ENCODE data around the gene GOLGB1.
"Not testable (repeated sequence)": the region's sequence is repeated elsewhere in the genome, so short reads cannot be mapped to it uniquely, and the experiment has no call there.

GOLGB1 gene

GRCh38 chr3:121690777-121691405, 58.6 kb downstream of the GOLGB1 start:
- Histone ChIP-seq H3K27me3 (ENCODE audit: insufficient read depth, low read length) (no peaks in the 10 kb centered on the region), H3K36me3 (ENCODE audit: insufficient read depth, low read length) (peaks cover 46% of the 10 kb centered on the region), H3K79me2 (ENCODE audit: control insufficient read depth, insufficient read depth, low read length, unreplicated experiment) (no peaks in the 10 kb centered on the region), H3K4me3 (ENCODE audit: low read depth, low read length) (no peak overlapping the region), H3K27ac (ENCODE audit: low read depth, low read length) (no peak overlapping the region), H2AFZ (ENCODE audit: low read length, unreplicated experiment) (no peak overlapping the region), H3K4me1 (ENCODE audit: control insufficient read depth, insufficient read depth, low read length, unreplicated experiment) (no peaks in the 10 kb centered on the region)

DNA sequence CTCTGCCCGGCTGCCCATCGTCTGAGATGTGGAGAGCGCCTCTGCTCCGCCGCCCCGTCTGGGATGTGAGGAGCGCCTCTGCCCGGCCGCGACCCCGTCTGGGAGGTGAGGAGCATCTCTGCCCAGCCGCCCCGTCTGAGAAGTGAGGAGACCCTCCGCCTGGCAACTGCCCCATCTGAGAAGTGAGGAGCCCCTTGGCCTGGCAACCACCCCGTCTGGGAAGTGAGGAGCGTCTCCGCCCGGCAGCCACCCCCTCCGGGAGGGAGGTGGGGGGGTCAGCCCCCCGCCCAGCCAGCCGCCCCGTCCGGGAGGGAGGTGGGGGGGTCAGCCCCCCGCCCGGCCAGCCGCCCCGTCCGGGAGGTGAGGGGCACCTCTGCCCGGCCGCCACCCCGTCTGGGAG, 60.8 kb downstream of the GOLGB1 start:
- not testable (repeated sequence) for H3K4me3 ChIP-seq (ENCODE audit: low read depth, low read length); H3K79me2 ChIP-seq (ENCODE audit: control insufficient read depth, insufficient read depth, low read length, unreplicated experiment); H3K27ac ChIP-seq (ENCODE audit: low read depth, low read length); H2AFZ ChIP-seq (ENCODE audit: low read length, unreplicated experiment); H3K27me3 ChIP-seq (ENCODE audit: insufficient read depth, low read length); H3K4me1 ChIP-seq (ENCODE audit: control insufficient read depth, insufficient read depth, low read length, unreplicated experiment)
- peaks cover 58% of the 10 kb centered on the region for H3K36me3 ChIP-seq (ENCODE audit: insufficient read depth, low read length)

GRCh38 chr3:121681792-121682191, 67.7 kb downstream of the GOLGB1 start:
- H3K27ac ChIP-seq (ENCODE audit: low read depth, low read length) = no peak overlapping the region
- H3K36me3 ChIP-seq (ENCODE audit: insufficient read depth, low read length) = peaks cover 60% of the 10 kb centered on the region
- peaks cover 3% of the 10 kb centered on the region for H3K79me2 ChIP-seq (ENCODE audit: control insufficient read depth, insufficient read depth, low read length, unreplicated experiment)
- no peak overlapping the region for H2AFZ ChIP-seq (ENCODE audit: low read length, unreplicated experiment)
- no peaks in the 10 kb centered on the region for H3K27me3 ChIP-seq (ENCODE audit: insufficient read depth, low read length)
- H3K4me3 ChIP-seq (ENCODE audit: low read depth, low read length) = no peak overlapping the region
- H3K4me1 ChIP-seq (ENCODE audit: control insufficient read depth, insufficient read depth, low read length, unreplicated experiment) = no peaks in the 10 kb centered on the region

DNA sequence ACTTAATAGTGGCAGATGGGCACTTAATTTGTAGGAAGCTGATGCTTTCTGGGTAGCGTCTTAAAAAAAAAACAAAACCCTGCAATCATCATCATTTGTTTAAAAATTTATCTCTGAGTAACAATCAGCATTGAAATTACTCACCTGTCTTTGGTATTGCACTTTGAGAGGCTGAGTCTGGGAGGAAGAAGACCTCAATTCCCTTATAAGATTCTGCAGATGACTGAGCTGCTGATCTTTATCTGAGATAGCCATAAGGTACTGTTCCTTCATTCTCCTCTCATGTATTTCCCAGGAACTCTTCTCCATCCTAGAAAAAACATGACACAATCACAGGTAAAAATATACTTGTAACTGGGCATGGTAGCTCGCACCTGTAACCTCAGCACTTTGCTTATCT, 72.4 kb downstream of the GOLGB1 start:
- Histone ChIP-seq H3K36me3 (ENCODE audit: insufficient read depth, low read length) (peaks cover 43% of the 10 kb centered on the region), H3K79me2 (ENCODE audit: control insufficient read depth, insufficient read depth, low read length, unreplicated experiment) (no peaks in the 10 kb centered on the region), H3K27me3 (ENCODE audit: insufficient read depth, low read length) (no peaks in the 10 kb centered on the region)

GRCh38 chr3:121670676-121671075, 78.9 kb downstream of the GOLGB1 start:
- Histone ChIP-seq H3K27me3 (ENCODE audit: insufficient read depth, low read length) (no peaks in the 10 kb centered on the region), H3K79me2 (ENCODE audit: control insufficient read depth, insufficient read depth, low read length, unreplicated experiment) (no peaks in the 10 kb centered on the region), H3K4me3 (ENCODE audit: low read depth, low read length) (no peak overlapping the region), H3K27ac (ENCODE audit: low read depth, low read length) (no peak overlapping the region), H2AFZ (ENCODE audit: low read length, unreplicated experiment) (no peak overlapping the region), H3K36me3 (ENCODE audit: insufficient read depth, low read length) (peaks cover 56% of the 10 kb centered on the region), H3K4me1 (ENCODE audit: control insufficient read depth, insufficient read depth, low read length, unreplicated experiment) (no peaks in the 10 kb centered on the region)

More for the DNA sequence above, 72.4 kb downstream of the GOLGB1 start:
- Histone ChIP-seq H3K4me3 (ENCODE audit: low read depth, low read length) (no peak overlapping the region), H3K27ac (ENCODE audit: low read depth, low read length) (no peak overlapping the region), H2AFZ (ENCODE audit: low read length, unreplicated experiment) (no peak overlapping the region), H3K4me1 (ENCODE audit: control insufficient read depth, insufficient read depth, low read length, unreplicated experiment) (no peaks in the 10 kb centered on the region)

DNA sequence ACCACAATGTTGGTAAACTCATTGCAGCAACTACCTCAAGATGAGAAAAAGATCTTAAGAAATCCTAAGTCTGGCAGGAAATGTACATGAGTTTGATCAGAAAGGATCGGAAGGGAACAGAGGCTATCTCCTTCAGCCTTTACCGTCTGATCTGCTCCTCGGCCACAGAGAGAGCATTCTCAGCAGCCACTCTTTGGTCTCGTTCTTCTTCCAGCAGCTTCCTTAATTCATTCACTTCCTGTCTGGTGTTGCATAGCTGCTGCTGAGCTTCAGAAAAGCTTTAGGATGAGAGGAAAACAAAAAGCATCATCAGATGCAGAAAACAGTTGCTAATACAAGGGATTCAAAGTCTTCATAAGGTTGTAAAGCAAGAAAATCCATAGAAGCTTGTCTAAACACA, 82.2 kb downstream of the GOLGB1 start:
- Histone ChIP-seq H3K79me2 (ENCODE audit: control insufficient read depth, insufficient read depth, low read length, unreplicated experiment) (no peaks in the 10 kb centered on the region), H3K27ac (ENCODE audit: low read depth, low read length) (no peak overlapping the region), H3K36me3 (ENCODE audit: insufficient read depth, low read length) (peaks cover 62% of the 10 kb centered on the region), H3K27me3 (ENCODE audit: insufficient read depth, low read length) (no peaks in the 10 kb centered on the region), H2AFZ (ENCODE audit: low read length, unreplicated experiment) (no peak overlapping the region), H3K4me3 (ENCODE audit: low read depth, low read length) (no peak overlapping the region), H3K4me1 (ENCODE audit: control insufficient read depth, insufficient read depth, low read length, unreplicated experiment) (no peaks in the 10 kb centered on the region)

GRCh38 chr3:121665488-121665887, 84.1 kb downstream of the GOLGB1 start:
- Histone ChIP-seq H3K4me1 (ENCODE audit: control insufficient read depth, insufficient read depth, low read length, unreplicated experiment) (peaks cover 6% of the 10 kb centered on the region), H3K27me3 (ENCODE audit: insufficient read depth, low read length) (no peaks in the 10 kb centered on the region), H3K27ac (ENCODE audit: low read depth, low read length) (no peak overlapping the region), H3K4me3 (ENCODE audit: low read depth, low read length) (no peak overlapping the region), H3K36me3 (ENCODE audit: insufficient read depth, low read length) (peaks cover 56% of the 10 kb centered on the region), H3K79me2 (ENCODE audit: control insufficient read depth, insufficient read depth, low read length, unreplicated experiment) (no peaks in the 10 kb centered on the region), H2AFZ (ENCODE audit: low read length, unreplicated experiment) (no peak overlapping the region)

DNA sequence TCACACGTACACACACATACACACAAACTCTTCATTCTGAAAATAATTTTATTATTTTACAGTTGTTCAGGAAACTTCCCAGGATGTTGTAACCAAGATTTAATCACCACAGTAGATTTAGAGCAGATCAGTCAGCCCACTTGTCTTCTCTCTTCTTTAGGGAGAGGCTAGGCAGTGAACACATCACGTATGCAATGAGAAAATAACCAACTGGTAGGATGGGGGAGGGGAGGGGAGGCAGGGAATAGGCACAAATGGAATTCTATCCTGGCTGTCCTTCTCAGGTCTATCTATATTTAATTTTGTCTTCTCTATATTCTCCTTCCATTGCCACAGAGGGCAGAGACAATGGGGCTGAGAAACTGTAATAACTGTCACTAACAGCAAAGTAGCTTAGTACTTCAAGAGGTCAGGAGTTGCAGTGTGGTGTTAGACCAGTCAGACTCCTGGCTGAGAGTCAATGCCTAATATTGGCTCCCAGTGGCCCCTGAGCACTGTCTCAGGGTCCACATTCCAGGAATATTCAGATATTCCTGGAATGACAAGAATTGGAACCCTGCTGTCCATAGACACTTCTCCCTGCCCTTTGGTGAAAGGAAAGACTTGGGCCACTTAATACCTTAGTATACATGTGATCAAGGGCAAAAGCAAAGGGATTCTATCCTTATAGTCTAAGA, 86.2 kb downstream of the GOLGB1 start:
- H2AFZ ChIP-seq (ENCODE audit: low read length, unreplicated experiment) = no peak overlapping the region
- peaks cover 44% of the 10 kb centered on the region; the same call in 1 of the 2 replicates for H3K36me3 ChIP-seq (ENCODE audit: insufficient read depth, low read length)
- H3K27me3 ChIP-seq (ENCODE audit: insufficient read depth, low read length) = no peaks in the 10 kb centered on the region
- H3K27ac ChIP-seq (ENCODE audit: low read depth, low read length) = no peak overlapping the region
- no peak overlapping the region for H3K4me3 ChIP-seq (ENCODE audit: low read depth, low read length)
- no peaks in the 10 kb centered on the region for H3K79me2 ChIP-seq (ENCODE audit: control insufficient read depth, insufficient read depth, low read length, unreplicated experiment)
- peaks cover 6% of the 10 kb centered on the region for H3K4me1 ChIP-seq (ENCODE audit: control insufficient read depth, insufficient read depth, low read length, unreplicated experiment)

GRCh38 chr3:121662742-121663141, 86.8 kb downstream of the GOLGB1 start:
- no peaks in the 10 kb centered on the region for H3K27me3 ChIP-seq (ENCODE audit: insufficient read depth, low read length)
- peaks cover 40% of the 10 kb centered on the region; the same call in 1 of the 2 replicates for H3K36me3 ChIP-seq (ENCODE audit: insufficient read depth, low read length)
- H3K79me2 ChIP-seq (ENCODE audit: control insufficient read depth, insufficient read depth, low read length, unreplicated experiment) = no peaks in the 10 kb centered on the region
- peaks cover 6% of the 10 kb centered on the region for H3K4me1 ChIP-seq (ENCODE audit: control insufficient read depth, insufficient read depth, low read length, unreplicated experiment)
- no peak overlapping the region for H2AFZ ChIP-seq (ENCODE audit: low read length, unreplicated experiment)
- no peak overlapping the region for H3K27ac ChIP-seq (ENCODE audit: low read depth, low read length)
- no peak overlapping the region for H3K4me3 ChIP-seq (ENCODE audit: low read depth, low read length)

GRCh38 chr3:121661376-121661775, 88.2 kb downstream of the GOLGB1 start:
- Histone ChIP-seq H2AFZ (ENCODE audit: low read length, unreplicated experiment) (no peak overlapping the region), H3K27ac (ENCODE audit: low read depth, low read length) (no peak overlapping the region), H3K79me2 (ENCODE audit: control insufficient read depth, insufficient read depth, low read length, unreplicated experiment) (no peaks in the 10 kb centered on the region), H3K4me3 (ENCODE audit: low read depth, low read length) (no peak overlapping the region), H3K4me1 (ENCODE audit: control insufficient read depth, insufficient read depth, low read length, unreplicated experiment) (peaks cover 6% of the 10 kb centered on the region), H3K27me3 (ENCODE audit: insufficient read depth, low read length) (no peaks in the 10 kb centered on the region), H3K36me3 (ENCODE audit: insufficient read depth, low read length) (peaks cover 27% of the 10 kb centered on the region; the same call in 1 of the 2 replicates)
